HG03565 (cell line): ENCODE measurements around the gene RSF1.

Experiments used
- ATAC-seq: cut with Tn5 transposase; IDR thresholded peaks from one replicate; pipeline ENCODE4 v1.9.1; 2021; ENCODE audit warnings: mild to moderate bottlenecking, moderate library complexity; ENCODE audit not compliant: unreplicated experiment

The RSF1 gene

DNA sequence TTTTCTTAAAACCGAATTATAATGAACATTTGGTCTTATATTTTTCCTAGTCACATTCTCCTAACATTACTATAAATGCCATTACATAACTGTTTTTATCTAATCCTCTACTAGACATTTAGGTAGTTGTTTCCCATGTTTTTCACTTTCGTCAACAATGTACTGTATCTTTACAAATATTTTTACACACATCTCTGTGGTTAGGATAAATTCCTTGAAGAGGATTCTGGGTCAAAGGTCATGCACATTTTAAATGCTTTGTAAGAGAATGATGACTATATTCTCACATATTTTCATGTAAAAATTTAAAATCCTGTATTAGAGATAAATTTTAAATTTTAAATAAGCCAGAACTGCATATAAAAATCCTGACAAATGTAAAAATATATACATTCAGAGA, 121.6 kb downstream of the RSF1 start:
- no peak for ATAC-seq

DNA sequence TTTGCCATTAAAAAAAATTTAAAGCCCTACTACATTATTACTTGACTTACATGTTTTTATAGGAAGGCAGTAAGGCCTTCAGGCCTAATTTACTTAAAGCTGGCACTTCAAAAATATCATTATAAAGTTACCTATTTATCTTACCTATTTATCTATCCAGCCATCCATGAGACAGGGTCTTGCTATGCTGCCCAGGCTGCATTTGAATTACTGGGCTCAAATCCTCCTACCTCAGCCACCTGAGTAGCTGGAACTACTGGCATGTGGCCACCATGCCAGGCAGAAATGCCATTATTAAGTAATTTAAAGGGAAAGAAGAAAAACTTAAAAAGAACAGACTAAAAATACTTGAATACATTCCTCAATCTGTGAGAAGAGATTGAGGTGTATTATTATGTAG, 122.7 kb downstream of the RSF1 start:
- ATAC-seq, result no peak

- no peak for ATAC-seq
Measured at GRCh38 chr11:77695417-77695816, 125.1 kb downstream of the RSF1 start.

DNA sequence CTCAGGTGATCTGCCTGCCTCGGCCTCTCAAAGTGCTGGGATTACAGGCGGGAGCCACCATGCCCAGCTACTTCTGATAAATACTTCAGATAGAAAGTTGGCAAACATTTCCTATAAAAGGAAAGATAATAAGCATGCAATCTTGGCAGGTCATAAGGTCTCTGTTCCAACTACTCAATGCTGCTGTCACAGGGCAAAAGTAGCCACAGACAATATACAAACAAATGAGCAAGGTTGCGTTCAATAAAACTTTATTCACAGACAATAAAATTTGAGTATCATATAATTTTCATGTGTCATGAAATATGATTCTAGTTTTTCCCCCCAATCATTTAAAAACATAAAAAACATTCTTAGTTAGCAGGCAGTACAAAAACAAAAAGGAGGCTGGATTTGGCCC, 129.9 kb downstream of the RSF1 start:
- no peak for ATAC-seq

- no peak for ATAC-seq
Measured at GRCh38 chr11:77687088-77687487, 133.4 kb downstream of the RSF1 start.

GRCh38 chr11:77677138-77677537, 143.4 kb downstream of the RSF1 start:
- ATAC-seq, result no peak

DNA sequence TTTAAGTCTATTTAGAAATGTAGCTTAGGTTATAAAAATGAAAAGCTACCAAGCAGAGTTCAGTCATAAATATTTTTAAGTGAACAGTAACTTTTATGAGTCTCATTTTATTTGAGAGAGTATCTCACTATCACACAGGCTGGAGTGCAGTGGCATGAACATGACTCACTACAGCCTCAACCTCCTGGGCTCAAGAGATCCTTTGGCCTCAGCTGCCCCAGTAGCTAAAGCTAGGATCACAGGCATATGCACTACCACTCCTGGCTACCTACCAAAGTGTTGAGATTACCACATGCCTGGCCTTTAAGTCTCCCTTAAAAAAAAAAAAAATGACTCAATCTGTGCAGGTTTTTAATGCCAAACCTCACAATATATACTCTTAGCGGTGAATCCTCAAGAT, 148.3 kb downstream of the RSF1 start:
- no peak for ATAC-seq

DNA sequence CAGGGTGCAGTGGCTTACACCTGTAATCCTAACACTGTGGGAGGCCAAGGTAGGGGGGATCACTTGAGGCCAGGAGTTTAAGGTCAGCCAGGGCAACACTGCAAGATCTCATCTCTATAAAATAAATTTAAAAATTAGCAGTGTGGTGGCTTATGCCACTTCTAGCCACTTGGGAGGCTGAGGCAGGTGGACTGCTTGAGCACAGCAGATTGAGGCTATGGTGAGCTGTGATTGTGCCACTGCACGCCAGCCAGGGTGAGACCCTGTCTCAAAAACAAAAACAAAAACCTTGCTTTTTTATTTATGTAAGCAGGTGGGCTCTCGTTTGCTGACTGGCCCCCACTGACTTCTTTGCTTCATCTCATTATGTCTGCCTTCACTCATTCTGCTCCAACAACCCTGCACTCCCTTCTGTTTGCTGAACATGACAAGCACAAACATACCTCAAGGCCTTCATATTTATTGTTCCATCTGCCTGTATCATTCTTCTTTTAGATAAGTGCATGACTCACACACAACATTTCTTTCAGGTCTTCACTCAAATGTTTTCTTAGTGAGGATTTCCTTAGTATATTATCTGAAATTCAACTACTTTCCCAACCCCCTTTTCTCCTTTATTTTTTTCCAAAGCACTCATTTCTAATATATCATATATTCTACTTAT, 150.5 kb downstream of the RSF1 start:
- ATAC-seq, result no peak

DNA sequence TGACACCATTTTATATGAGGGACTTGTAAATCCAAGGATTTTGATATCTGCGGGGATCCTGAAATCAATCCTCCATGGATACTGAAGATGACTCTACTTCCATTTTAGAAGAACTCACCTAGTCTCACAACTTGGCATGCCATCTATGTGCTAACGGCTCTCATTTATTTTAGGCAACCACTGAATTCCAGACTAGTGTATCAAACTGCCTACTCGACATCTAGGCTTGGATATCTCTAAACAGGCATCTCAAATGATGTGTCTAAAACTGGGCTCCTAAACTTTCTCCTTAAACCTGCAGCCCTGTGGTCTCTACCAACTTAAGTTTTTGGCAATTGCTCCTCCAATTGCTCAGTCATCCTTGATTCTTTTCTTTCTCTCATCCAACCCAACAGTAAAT, 151.8 kb downstream of the RSF1 start:
- no peak for ATAC-seq

- no peak for ATAC-seq
Measured at GRCh38 chr11:77665240-77665965, 155.1 kb downstream of the RSF1 start.

DNA sequence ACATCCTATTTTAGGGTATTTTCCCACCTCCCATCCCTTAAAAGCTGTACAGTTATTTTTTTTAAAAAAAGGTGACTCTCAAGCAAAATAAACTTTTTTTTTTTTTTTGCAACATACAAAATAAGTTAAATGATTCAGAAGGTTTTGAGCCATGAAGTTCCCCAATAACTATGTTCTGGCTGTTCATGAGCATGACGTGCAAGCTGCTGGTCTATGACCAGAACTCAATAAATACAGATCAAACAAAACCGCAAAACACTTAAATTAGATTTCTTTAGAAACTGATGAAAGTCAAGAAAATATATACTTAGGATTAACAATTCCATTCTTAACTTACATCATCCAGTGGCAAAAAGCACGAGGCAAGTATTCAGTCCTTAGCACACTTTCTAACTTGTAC, 158.9 kb downstream of the RSF1 start:
- no peak for ATAC-seq

DNA sequence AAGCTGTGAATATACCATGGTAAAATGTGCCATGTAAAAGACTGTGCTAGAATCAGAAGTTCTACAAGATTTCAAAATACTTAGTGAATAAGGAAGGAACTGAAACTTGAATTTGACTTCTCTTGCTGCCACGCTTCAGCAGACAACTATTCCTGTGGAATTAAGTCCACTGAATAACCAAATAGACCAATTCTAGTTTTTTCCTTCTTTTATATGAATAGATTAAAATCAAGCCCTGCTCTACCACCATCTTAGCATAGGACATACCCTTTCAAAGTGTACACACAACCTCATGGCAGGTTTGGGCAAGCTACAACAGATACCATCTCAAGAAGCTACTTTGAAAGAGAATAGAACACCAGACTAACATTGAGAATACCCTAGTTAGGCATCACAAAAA, 159.6 kb downstream of the RSF1 start:
- ATAC-seq, result no peak

GRCh38 chr11:77658213-77659013, 162.1 kb downstream of the RSF1 start:
- ATAC-seq, result no peak

DNA sequence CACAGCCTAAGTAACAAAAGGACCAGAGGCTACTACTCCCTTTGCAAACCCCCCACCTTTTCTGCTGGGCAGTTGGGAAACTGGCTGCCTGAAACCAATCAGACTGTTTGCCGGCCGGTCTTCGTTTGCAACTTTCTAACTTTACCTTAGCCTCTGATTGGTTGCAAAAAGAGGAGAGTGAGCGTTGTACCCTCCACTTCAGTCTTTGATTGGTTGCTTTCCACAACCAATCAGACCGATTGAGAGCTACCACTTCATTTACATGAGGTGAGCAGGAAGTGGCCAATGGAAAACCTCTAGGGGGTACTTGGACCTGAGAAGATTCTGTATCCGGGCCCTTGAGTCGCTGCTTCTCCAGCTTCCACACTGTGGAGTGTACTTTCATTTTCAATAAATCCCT, 164.2 kb downstream of the RSF1 start:
- ATAC-seq, result no peak

- ATAC-seq, result no peak
Measured at GRCh38 chr11:77654770-77655434, 165.6 kb downstream of the RSF1 start.

GRCh38 chr11:77650123-77650522, 170.4 kb downstream of the RSF1 start:
- ATAC-seq, result no peak

DNA sequence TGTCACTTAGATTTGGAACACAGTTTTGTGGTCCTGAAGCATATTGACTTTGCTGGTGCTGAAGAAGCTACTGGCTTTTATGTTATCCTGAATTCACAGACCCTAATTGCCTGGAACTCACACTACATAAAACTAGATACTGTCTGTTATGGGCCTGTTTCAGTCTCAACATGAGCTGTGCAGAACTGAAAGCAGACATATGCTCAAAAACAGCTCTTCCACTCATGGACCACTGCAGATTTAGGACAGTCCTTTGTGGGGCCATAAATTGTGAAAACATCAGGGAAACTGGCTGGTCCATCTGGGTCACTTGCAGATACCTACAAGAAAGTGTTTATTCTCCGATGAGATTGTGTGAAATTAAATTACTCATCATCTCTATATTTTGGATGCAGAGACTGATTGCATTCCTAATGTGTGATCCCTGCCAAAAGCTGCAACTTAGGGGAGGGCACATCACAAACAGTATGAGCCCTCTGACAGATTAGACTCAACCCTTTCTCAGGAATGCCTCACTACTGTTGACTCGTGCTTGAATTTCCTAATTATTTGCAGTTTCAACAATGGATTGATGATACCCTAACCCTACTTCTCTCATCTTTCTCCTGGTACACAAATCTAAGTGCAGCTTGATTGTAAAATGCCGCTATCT, 172.7 kb downstream of the RSF1 start:
- no peak for ATAC-seq

DNA sequence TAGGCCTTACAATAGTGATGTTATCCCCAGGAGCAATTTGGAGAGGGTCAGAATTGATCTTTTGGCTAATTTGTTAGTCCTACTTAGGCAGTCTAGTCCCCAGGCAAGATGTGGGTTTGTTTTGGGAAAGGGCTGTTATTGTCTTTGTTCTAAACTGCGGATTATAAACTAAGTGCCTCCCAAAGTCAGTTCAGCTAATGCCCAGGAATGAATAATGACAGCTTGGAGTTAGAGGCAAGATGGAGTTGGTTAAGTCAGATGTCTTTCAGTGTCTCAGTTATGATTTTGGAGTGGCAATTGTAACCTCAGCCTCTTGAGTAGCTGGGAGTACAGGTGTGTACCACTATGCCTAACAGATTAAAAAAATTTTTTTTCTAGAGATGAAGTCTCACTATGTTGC, 175.6 kb downstream of the RSF1 start:
- ATAC-seq, result no peak

- ATAC-seq, result no peak
Measured at GRCh38 chr11:77642228-77642627, 178.3 kb downstream of the RSF1 start.

GRCh38 chr11:77637345-77638165, 183.0 kb downstream of the RSF1 start, which contains the start of gene CLNS1A:
CLNS1A (minus strand) TSS chr11:77637794; CDS start chr11:77637714, 80 bp downstream.
- ATAC-seq, result peak; percentile 93
